ENCODE measurements around the gene MYLK.

- TF ChIP-seq, protein P1, sequence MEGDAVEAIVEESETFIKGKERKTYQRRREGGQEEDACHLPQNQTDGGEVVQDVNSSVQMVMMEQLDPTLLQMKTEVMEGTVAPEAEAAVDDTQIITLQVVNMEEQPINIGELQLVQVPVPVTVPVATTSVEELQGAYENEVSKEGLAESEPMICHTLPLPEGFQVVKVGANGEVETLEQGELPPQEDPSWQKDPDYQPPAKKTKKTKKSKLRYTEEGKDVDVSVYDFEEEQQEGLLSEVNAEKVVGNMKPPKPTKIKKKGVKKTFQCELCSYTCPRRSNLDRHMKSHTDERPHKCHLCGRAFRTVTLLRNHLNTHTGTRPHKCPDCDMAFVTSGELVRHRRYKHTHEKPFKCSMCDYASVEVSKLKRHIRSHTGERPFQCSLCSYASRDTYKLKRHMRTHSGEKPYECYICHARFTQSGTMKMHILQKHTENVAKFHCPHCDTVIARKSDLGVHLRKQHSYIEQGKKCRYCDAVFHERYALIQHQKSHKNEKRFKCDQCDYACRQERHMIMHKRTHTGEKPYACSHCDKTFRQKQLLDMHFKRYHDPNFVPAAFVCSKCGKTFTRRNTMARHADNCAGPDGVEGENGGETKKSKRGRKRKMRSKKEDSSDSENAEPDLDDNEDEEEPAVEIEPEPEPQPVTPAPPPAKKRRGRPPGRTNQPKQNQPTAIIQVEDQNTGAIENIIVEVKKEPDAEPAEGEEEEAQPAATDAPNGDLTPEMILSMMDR (conservative IDR thresholded peaks at IDR 0.05; ENCODE audit: low read length) = no peak
- TF ChIP-seq EZH2phosphoT487 (IDR thresholded peaks at IDR 0.05; ENCODE audit: borderline replicate concordance) = no peak
Measured at GRCh38 chr3:123638936-123639689, 245.0 kb downstream of the MYLK start.

Data from Loucy (cell line).